Dendritic cell treated with granulocyte-macrophage colony-stimulating factor and Interleukin-4, amounts not matched to agents 40 ng/mL and 50 ng/mL, for 4 days (primary cell): ENCODE data around the gene TCHP.

Source experiments
- H3K27ac Mint-ChIP-seq: one replicate; pipeline ENCODE4 v1.8.0; 2022; ENCODE audit warnings: mild to moderate bottlenecking, mixed read lengths
- H3K27me3 Mint-ChIP-seq: one replicate; pipeline ENCODE4 v1.8.0; 2022; ENCODE audit warnings: mild to moderate bottlenecking, mixed read lengths
- H3K36me3 Mint-ChIP-seq: one replicate; pipeline ENCODE4 v1.8.0; 2022; ENCODE audit warnings: low read depth, mixed read lengths
- H3K4me1 Mint-ChIP-seq: one replicate; pipeline ENCODE4 v1.8.0; 2022; ENCODE audit warnings: low read depth, mixed read lengths
- H3K4me3 Mint-ChIP-seq: one replicate; pipeline ENCODE4 v1.8.0; 2022; ENCODE audit warnings: mild to moderate bottlenecking, moderate library complexity, mixed read lengths
- H3K9me3 Mint-ChIP-seq: one replicate; pipeline ENCODE4 v1.8.0; 2022; ENCODE audit warnings: mixed read lengths
- intact Hi-C: fragments of 100-400 bp; cut with micrococcal nuclease; formaldehyde crosslinking; loops from one replicate; pipeline ENCODE4 v1.15.0; 2022

The TCHP gene

DNA sequence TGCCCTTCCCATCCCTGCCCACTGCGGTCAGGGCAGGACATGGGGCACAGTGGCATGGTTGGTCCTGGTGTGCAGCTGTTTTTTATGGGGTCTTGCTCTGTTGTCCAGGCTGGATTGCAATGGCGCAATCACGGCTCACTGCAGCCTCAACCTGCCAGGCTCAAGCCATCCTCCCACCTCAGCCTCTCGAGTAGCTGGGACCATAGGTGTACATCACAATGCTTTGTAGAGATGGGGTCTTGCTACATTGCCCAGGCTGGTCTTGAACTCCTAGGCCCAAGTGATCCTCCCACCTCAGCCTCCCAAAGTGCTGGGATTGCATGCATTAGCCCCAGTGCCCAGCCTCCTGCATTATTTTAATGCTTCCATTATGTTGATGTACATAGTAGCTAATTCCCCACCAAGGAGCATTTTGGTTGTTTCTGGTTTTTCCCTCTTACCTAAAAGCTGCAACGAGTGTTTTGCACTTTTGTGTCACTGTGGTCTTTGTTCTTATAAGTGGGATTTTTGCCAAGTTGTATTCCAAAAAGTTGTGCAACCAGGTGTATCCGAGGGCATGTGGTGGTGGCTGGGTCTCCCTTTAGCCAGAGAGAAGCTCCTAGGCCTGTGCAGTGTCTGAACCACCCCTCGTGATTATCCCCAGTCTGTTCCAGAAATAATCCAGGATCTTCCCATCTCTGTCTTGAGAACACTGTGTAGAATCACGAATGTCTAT lies 10.3 kb downstream of the TCHP start:
- Mint-ChIP-seq H3K4me3 (no peak overlapping the region), H3K36me3 (peaks cover 100% of the 10 kb centered on the region), H3K9me3 (no peaks in the 10 kb centered on the region), H3K27ac (no peak overlapping the region), H3K27me3 (no peaks in the 10 kb centered on the region), H3K4me1 (peaks cover 4% of the 10 kb centered on the region)
- intact Hi-C loops: no loop called here

GRCh38 chr12:109910969-109911348 lies 10.9 kb downstream of the TCHP start:
- Mint-ChIP-seq H3K9me3 (no peaks in the 10 kb centered on the region), H3K27me3 (no peaks in the 10 kb centered on the region), H3K36me3 (peaks cover 100% of the 10 kb centered on the region), H3K4me1 (peaks cover 4% of the 10 kb centered on the region), H3K4me3 (no peak overlapping the region), H3K27ac (no peak overlapping the region)
- intact Hi-C loops: no loop called here

DNA sequence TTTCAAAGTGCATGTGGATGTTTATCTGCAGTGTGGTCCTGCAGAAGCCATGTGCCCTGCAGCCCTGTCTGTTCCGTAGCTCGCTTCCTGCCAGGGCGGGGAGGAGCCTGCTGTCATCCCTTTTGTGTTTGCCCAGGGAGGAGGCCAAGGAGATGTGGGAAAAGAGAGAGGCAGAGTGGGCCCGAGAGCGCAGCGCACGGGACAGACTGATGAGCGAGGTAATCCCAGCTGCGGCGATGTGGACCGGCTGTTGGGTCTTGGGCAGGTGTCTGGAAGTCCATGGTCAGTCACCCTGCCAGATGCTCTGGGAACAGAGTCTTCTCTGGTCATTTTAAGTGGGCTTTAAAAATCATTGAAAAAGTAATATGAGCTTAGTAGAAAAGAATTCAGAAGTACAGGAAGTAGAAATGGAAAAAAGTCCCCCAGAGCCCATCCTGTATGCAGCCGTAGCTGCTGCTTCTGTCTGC lies 12.8 kb downstream of the TCHP start:
- Mint-ChIP-seq H3K27me3 (no peaks in the 10 kb centered on the region), H3K36me3 (peaks cover 100% of the 10 kb centered on the region), H3K4me1 (no peaks in the 10 kb centered on the region), H3K9me3 (no peaks in the 10 kb centered on the region), H3K4me3 (no peak overlapping the region), H3K27ac (no peak overlapping the region)
- intact Hi-C loops: no loop called here

GRCh38 chr12:109914461-109914860 lies 14.4 kb downstream of the TCHP start:
- H3K36me3 Mint-ChIP-seq: peaks cover 100% of the 10 kb centered on the region

DNA sequence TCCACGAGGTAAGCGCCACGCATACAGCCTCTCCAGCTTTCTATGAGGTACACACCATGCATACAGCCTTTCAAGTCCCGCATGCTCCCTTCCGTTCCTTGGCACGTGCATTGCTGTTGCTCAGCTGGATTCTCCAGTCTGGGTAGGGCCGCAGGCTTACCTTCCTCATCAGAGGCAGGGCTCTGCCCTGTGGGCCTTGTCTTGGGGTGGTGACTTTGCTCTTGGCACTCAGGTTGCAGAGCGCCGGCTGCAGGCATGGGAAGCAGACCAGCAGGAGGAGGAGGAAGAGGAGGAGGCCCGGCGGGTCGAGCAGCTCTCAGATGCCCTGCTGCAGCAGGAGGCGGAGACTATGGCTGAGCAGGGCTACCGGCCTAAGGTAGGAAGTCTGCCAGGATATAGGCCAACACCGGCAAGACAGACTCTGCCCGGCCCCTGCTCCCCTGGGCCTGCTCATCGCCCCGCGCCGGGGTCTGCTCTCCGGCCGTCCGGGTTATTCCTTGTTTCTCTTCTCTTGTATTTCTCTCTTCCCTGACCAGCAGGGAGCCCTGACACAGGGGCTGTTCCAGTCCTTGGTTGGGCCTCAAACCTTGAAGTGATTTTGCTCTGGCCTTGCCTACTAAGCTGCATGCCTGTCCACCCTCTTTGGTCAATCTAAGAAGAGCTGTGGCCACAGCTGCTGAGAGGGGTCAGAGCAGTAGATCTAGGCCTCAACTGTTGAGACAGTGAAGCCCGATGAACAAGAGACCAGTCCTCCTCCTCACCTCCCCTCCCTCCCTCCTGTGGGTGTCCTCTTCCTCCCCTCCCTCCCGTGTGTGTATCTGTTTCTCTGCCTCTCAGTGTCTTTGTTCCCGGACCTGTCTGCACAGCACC lies 15.3 kb downstream of the TCHP start:
- intact Hi-C loops: no loop called here
- Mint-ChIP-seq H3K27me3 (no peaks in the 10 kb centered on the region), H3K36me3 (peaks cover 100% of the 10 kb centered on the region), H3K9me3 (no peaks in the 10 kb centered on the region), H3K4me3 (no peak overlapping the region), H3K4me1 (no peaks in the 10 kb centered on the region), H3K27ac (no peak overlapping the region)

More at GRCh38 chr12:109914461-109914860, 14.4 kb downstream of the TCHP start:
- H3K27ac Mint-ChIP-seq: no peak overlapping the region
- H3K4me3 Mint-ChIP-seq: no peak overlapping the region
- H3K4me1 Mint-ChIP-seq: no peaks in the 10 kb centered on the region
- intact Hi-C loops: no loop called here
- no peaks in the 10 kb centered on the region for H3K9me3 Mint-ChIP-seq
- no peaks in the 10 kb centered on the region for H3K27me3 Mint-ChIP-seq

DNA sequence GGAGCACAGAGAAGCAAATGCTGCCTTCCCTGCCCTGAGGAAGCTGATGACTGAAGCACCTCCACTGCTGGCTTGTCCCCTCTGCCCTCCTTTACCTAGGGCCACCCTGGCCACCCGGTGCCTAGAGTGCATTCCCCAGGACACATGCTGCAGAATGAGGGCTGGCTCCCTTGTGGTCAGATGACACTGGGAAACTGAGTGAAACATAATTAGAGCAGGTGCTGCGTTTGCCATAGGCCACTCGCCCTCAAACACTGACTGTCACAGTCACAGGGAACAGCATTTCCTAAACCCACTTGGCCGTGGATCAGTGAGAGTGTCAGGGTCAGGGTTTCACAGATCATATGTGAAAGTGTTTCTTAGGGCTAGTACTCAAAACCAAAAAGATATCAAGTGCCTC lies 16.0 kb downstream of the TCHP start:
- no peak overlapping the region for H3K4me3 Mint-ChIP-seq
- intact Hi-C loops: no loop called here
- H3K27ac Mint-ChIP-seq: no peak overlapping the region
- H3K4me1 Mint-ChIP-seq: no peaks in the 10 kb centered on the region
- no peaks in the 10 kb centered on the region for H3K27me3 Mint-ChIP-seq
- H3K36me3 Mint-ChIP-seq: peaks cover 100% of the 10 kb centered on the region
- H3K9me3 Mint-ChIP-seq: no peaks in the 10 kb centered on the region

- Mint-ChIP-seq H3K27ac (no peak overlapping the region), H3K4me1 (no peaks in the 10 kb centered on the region), H3K36me3 (peaks cover 98% of the 10 kb centered on the region)
Measured at GRCh38 chr12:109919456-109919855, 19.4 kb downstream of the TCHP start.

GRCh38 chr12:109920261-109920780 lies 20.2 kb downstream of the TCHP start:
- Mint-ChIP-seq H3K27ac (no peak overlapping the region), H3K4me3 (no peak overlapping the region), H3K36me3 (peaks cover 98% of the 10 kb centered on the region), H3K27me3 (no peaks in the 10 kb centered on the region), H3K9me3 (no peaks in the 10 kb centered on the region), H3K4me1 (no peaks in the 10 kb centered on the region)
- intact Hi-C loops: no loop called here

More at GRCh38 chr12:109919456-109919855, 19.4 kb downstream of the TCHP start:
- Mint-ChIP-seq H3K4me3 (no peak overlapping the region), H3K27me3 (no peaks in the 10 kb centered on the region), H3K9me3 (no peaks in the 10 kb centered on the region)
- intact Hi-C loops: no loop called here

DNA sequence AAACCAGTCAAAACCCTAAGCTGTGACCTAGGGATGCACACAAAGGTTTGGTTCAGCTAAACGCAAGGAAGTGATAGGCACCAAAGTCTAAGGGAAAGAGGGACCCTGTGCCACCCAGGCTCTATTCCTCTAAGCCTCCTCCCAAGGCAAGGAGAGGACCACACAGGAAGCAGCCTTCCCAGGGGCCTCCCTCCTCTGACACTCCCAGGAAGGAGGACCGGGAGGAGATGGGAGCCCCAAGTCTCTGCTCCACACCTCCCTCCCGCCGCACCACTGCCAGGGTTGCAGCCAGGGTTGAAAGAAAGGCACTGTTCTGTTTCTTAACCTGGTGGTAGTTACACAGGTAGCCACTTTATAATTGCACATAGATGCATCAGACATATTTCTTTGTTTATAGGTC lies 21.9 kb downstream of the TCHP start:
- Mint-ChIP-seq H3K4me1 (no peaks in the 10 kb centered on the region), H3K36me3 (peaks cover 98% of the 10 kb centered on the region), H3K4me3 (no peak overlapping the region), H3K27ac (no peak overlapping the region), H3K27me3 (no peaks in the 10 kb centered on the region), H3K9me3 (no peaks in the 10 kb centered on the region)
- intact Hi-C loops: no loop called here

- Mint-ChIP-seq H3K4me1 (no peaks in the 10 kb centered on the region), H3K36me3 (peaks cover 98% of the 10 kb centered on the region), H3K9me3 (no peaks in the 10 kb centered on the region), H3K27ac (no peak overlapping the region), H3K27me3 (no peaks in the 10 kb centered on the region), H3K4me3 (no peak overlapping the region)
- intact Hi-C loops: no loop called here
Measured at GRCh38 chr12:109923038-109923437, 23.0 kb downstream of the TCHP start.

DNA sequence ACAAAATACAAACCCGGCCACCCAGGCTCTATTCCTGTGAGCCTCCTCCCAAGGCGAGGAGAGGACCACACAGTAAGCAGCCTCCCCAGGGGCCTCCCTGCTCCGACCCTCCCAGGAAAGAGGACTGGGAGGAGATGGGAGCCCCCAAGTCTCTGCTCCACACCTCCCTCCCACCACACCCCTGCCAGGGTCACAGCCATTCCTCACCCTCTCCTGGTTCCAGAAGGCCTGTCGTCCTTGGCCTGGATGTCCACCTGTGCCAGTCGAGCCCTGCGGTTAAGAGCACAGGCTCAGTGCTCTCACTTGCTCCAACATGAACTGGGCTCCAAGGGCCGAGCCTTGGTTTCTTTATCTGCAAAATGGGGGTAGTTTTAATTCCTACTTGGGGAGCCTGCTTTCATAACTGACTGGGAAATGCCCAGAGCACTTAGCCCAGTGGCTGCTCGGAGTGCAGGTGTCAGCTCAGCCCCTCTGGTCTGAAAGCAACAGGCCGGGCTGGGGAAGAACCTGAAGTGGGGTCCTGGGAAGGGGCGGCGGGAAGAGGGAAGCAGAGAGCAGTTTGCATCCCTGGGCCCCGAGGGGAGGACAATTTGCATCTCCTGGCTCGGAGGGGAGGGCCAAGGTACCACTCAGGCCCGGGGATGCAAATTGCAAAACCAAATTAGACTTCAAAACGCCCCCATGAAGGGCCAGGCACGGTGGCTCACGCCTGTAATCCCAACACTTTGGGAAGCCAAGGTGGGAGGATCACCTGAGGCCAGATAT lies 23.6 kb downstream of the TCHP start:
- Mint-ChIP-seq H3K4me3 (no peak overlapping the region), H3K9me3 (no peaks in the 10 kb centered on the region), H3K27me3 (no peaks in the 10 kb centered on the region), H3K4me1 (no peaks in the 10 kb centered on the region), H3K36me3 (peaks cover 98% of the 10 kb centered on the region), H3K27ac (no peak overlapping the region)
- intact Hi-C loops: no loop called here

DNA sequence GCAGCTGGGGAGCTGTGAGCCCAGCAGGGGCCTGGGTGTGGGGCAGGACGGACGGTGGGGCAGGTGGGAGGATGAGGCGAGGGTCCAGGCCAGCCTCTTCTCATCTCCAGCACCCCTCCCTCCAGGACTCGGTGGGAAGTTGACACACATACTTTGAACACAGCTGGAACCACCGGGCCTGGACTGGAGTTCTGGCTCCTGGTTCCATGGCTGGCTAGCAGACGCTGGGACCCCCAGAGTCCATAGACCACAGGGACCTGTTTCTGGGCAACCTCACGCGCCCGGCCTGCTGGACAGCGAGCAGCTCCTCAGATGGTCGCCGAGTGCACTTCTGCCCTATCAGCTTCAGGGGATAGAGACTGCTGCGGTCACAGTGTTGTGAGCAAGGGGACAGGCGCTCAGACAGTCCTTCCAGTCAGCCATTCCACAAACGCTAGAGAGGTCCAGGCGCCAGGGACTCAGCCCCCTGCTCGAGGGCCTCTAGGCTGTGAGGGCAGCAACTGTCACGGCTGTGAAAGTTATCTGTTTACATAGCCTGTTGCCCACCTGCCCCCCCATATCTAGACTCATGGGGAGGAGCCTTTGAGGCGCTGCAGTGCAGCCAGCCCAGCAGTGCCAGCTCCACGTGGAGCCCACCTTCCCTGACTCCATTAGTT lies 25.2 kb downstream of the TCHP start:
- intact Hi-C loops: no loop called here
- H3K4me3 Mint-ChIP-seq: no peak overlapping the region
- peak overlapping the region; percentile 9 for H3K27ac Mint-ChIP-seq
- no peaks in the 10 kb centered on the region for H3K27me3 Mint-ChIP-seq
- no peaks in the 10 kb centered on the region for H3K9me3 Mint-ChIP-seq
- H3K4me1 Mint-ChIP-seq: no peaks in the 10 kb centered on the region
- peaks cover 98% of the 10 kb centered on the region for H3K36me3 Mint-ChIP-seq

- Mint-ChIP-seq H3K27ac (no peak overlapping the region), H3K9me3 (no peaks in the 10 kb centered on the region), H3K4me3 (no peak overlapping the region), H3K4me1 (no peaks in the 10 kb centered on the region), H3K36me3 (peaks cover 98% of the 10 kb centered on the region), H3K27me3 (no peaks in the 10 kb centered on the region)
- intact Hi-C loops: no loop called here
Measured at GRCh38 chr12:109926016-109926415, 25.9 kb downstream of the TCHP start.
